Measurements from ENCODE around the gene UVSSA.
"Not testable (repeated sequence)": the region's sequence is repeated elsewhere in the genome, so short reads cannot be mapped to it uniquely, and the experiment has no call there.

UVSSA gene

GRCh38 chr4:1421657-1422056 is 74.6 kb downstream of the UVSSA start:
- no peak for DNase-seq (ENCODE audit: low read depth in 2 of 2)

DNA sequence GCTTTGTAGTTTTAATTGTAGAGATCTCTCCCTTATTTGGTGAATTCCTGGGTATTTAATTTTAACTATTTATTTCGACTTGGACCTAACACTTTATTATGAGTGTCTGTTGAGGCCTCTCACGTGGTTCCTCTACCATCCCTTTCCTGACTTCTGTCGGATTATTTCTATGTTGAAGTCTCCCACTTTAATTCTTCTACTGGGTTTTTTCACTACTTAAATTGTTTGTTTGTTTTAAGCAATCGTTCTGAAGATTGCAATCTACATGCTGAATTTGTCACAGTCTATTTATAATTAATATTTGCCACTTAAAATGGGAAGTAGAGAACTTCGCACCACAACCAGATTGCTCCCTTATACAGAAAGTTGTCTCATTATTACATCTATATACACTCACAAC is 80.0 kb downstream of the UVSSA start:
- no peak for DNase-seq (ENCODE audit: low read depth in 2 of 2)

- not testable (repeated sequence) for DNase-seq (ENCODE audit: low read depth in 2 of 2)
Observed at GRCh38 chr4:1443688-1444172, 96.7 kb downstream of the UVSSA start.
